Cardiac fibroblast (primary cell): ENCODE measurements around the gene KRT35.

Source experiments
- DNase-seq, 2 donors: peaks; one replicate each; pipeline versions ENCODE4 v3.0.0 to v3.0.0-alpha.2; 2010; ENCODE audit warnings: low read depth in 2 of 2
- H3K4me3 ChIP-seq, 2 donors: replicated peaks in 1 of 2; 1 replicate in 1 of 2; 2 replicates in 1 of 2; pipeline ENCODE4 v1.5.1; 2011; ENCODE audit warnings: low read depth in 2 of 2, low read length in 2 of 2, mild to moderate bottlenecking in 2 of 2, moderate library complexity in 1 of 2
- TF ChIP-seq, protein P1 (sequence below): IDR thresholded peaks from one replicate; pipeline ENCODE4 v1.5.1; 2011; ENCODE audit warnings: low read depth, mild to moderate bottlenecking, low read length, inconsistent platforms

KRT35 gene

GRCh38 chr17:41494524-41494923 is 13.6 kb upstream of the KRT35 start:
- peak in 1 of 2 donors; percentile 36 for DNase-seq
- no peak overlapping the region for H3K4me3 ChIP-seq
- TF ChIP-seq, protein P1, sequence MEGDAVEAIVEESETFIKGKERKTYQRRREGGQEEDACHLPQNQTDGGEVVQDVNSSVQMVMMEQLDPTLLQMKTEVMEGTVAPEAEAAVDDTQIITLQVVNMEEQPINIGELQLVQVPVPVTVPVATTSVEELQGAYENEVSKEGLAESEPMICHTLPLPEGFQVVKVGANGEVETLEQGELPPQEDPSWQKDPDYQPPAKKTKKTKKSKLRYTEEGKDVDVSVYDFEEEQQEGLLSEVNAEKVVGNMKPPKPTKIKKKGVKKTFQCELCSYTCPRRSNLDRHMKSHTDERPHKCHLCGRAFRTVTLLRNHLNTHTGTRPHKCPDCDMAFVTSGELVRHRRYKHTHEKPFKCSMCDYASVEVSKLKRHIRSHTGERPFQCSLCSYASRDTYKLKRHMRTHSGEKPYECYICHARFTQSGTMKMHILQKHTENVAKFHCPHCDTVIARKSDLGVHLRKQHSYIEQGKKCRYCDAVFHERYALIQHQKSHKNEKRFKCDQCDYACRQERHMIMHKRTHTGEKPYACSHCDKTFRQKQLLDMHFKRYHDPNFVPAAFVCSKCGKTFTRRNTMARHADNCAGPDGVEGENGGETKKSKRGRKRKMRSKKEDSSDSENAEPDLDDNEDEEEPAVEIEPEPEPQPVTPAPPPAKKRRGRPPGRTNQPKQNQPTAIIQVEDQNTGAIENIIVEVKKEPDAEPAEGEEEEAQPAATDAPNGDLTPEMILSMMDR, result no peak

GRCh38 chr17:41492771-41493170 is 11.8 kb upstream of the KRT35 start:
- peak; percentile 40 to 82 for DNase-seq
- no peak overlapping the region for H3K4me3 ChIP-seq
- TF ChIP-seq, protein P1, result no peak

DNA sequence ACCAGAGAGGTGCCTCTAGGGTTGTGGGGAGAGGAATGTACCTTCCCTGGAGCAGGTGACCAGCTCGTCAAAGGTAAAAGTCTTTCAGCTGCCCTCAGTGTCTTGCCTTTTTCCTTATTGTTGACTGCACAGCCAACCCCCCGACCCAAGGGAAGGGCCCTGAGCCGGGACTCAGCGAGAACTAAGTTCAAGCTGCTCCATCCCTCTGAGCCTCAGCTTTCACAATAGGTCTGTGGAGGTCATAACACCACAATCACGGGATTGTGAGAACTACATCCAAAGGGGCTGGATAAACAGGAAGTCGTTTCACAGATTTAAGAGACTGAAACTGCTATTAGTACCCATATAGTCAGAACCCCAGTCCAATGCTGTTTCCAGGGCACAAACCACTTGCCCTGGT is 11.4 kb upstream of the KRT35 start:
- DNase-seq, result peak; percentile 17 to 71
- no peak overlapping the region for H3K4me3 ChIP-seq

DNA sequence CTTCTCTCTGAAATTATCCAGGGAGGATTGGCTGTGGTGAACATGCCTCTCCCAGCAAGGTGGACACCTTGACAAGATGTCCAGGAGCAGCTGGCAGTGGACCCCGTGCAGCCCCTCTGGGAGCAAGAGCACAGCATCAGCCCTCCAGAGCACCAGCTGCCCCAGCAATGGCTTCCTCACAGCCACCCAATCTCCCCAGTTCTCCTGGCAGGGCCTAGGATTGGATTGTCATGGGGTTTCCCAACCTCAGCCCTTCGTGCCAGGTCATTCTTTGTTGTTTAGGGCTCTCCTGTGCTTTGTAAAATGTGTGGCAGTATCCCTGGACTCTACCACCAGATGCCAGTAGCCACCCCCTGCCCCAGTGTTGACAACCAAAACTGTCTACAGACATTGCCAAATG is 10.5 kb upstream of the KRT35 start:
- no peak overlapping the region for H3K4me3 ChIP-seq
- TF ChIP-seq, protein P1, result no peak
- no peak for DNase-seq

More for the DNA sequence above, 11.4 kb upstream of the KRT35 start:
- TF ChIP-seq, protein P1, result no peak

GRCh38 chr17:41490000-41490990 is 9.3 kb upstream of the KRT35 start:
- TF ChIP-seq, protein P1, result no peak
- no peak overlapping the region for H3K4me3 ChIP-seq
- DNase-seq, result no peak

DNA sequence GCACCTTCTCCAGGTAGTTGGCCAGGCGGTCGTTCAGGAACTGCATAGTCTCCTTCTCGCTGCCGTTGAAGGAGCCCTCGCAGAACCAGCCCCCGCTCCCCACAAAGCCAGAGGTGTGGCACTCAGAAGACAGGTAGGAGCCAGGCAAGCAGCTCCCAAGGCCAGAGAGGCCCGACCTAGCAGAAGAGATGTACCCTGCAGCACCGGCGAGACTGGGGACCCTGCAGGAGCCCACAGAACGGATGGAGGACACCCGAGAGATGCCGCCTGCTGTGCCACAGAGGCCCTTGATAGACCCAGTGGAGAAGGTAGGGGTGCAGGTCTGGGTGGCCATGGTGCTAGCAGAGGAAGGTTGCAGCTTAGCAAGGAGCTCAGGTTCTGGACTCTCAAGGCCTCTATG is 8.6 kb upstream of the KRT35 start, which contains the start of gene KRT36:
KRT36 (minus strand) TSS at position 380 of the 400 bp plus-strand sequence; CDS start at position 334, 46 bp downstream.
- no peak for DNase-seq
- TF ChIP-seq, protein P1, result no peak
- no peak within 1 kb of the TSS for H3K4me3 ChIP-seq
